ENCODE results near the gene SH2D2A.
"Not testable (repeated sequence)": the region's sequence is repeated elsewhere in the genome, so short reads cannot be mapped to it uniquely, and the experiment has no call there.

Gene SH2D2A

DNA sequence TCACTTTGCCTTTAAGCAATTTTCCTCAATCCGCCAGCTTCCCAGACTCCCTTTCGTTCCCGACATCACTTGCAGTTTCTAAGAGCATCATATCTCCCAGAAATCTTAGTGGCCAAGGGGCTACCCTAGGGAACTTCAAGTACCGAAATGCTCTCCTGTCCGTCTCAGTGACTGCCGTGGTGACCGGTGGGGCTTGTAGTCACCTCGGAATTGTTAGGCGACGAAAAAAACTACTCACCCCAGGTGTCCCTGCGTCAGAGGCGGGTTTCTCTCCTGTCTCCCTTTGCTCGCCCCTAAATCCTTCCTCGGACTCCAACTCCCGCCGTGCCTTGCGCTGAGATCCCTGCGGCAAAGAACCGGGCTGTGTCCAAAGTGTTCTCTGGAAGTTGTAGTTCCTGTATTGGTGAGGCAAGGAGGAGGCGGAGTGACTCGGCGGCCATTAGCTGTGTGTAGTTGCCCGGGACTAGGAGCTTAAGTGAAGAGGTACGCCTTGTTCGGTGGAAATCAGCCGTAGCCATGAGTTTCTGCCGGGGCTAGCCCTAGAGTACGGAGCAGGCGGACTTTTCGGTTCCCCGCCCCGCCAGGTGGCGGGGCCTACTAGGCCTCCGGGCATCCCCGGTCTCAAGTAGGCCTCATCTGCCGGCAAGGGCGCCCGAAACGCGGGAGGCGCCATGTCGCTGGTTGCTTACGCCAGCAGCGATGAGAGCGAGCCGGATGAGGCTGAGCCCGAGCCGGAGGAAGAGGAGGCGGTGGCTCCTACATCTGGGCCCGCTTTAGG, 49.4 kb downstream of the SH2D2A start, which contains the start of gene PRCC:
PRCC (plus strand) TSS at position 435 of the 778 bp plus-strand sequence; CDS start at position 672, 237 bp downstream.
- FAIRE-seq, result peak; percentile 96

DNA sequence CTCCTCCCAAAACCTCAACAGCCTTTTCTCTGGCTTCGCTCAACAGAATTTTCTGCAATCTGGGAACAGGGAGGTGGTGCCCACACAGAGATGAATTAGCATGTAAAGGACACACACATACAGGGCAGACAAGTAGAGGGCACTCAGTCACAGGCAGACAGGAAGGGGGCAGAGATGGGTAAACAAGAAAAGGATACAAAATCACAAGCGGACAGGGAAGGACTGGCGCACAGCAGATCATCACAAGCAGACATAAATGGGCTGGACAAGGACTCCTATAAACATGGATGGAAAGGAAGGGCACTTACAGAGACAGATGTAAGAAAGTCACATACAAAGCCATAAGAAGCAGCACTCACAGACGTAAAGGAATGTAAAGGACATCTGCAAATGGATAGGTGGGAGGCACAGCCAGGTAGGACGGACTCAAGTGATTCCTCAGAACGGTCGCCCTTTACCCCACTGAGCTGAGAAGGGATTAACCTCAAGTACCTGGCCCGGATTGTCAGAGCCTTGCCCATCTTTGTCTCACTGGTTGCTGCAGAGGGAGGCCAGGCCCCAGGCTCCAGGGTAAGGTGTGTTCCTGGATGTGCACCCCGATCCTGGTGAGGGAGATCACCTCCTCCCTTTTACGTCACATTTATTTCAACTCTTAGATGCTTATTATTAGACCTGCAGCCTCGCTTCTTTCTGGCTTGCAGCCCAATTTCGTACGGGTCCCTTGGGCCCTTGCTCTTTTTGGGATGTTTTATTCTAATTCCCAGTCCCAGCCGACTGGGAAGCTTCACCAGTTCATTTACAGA, 50.1 kb downstream of the SH2D2A start:
- FAIRE-seq, result no peak

- no peak for FAIRE-seq
Measured at GRCh38 chr1:156765666-156766065, 51.0 kb downstream of the SH2D2A start.

- FAIRE-seq, result not testable (repeated sequence)
Measured at GRCh38 chr1:156765136-156765535, 51.5 kb downstream of the SH2D2A start.

GRCh38 chr1:156760796-156761104, 55.9 kb downstream of the SH2D2A start:
- FAIRE-seq, result no peak

DNA sequence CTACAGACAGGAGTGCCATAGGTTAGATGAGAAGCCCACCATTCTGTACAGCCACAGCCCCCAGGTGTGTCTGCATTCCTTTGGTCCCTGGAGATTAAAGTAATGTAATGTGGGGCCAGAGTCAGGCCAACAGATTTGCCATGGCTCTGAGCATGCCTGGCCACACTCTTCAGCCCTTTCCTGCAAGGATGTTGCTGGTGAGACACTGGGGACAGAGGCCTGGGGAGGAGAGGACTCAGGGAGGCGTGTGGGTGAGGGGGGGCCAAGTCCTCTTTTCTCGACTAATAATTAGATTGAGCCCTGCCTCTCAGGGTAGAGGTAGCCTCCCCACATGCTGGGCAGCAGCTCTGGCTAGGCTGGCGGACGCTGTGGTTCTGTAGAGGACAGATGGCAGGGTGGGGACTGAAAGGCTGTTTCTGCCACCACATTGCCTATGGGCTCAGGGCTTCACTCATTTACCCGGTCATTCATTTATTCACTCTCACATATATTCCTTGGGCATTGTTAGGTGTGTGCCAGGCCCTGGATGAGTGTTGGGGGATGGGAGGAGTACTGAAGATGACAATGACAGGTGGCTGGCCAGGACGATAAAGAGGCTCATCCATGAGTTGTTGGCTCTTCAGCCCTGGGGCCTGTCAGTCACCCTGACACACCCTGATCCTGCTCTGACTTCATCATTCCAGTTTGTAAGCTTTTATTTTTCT, 56.4 kb downstream of the SH2D2A start:
- FAIRE-seq, result no peak

DNA sequence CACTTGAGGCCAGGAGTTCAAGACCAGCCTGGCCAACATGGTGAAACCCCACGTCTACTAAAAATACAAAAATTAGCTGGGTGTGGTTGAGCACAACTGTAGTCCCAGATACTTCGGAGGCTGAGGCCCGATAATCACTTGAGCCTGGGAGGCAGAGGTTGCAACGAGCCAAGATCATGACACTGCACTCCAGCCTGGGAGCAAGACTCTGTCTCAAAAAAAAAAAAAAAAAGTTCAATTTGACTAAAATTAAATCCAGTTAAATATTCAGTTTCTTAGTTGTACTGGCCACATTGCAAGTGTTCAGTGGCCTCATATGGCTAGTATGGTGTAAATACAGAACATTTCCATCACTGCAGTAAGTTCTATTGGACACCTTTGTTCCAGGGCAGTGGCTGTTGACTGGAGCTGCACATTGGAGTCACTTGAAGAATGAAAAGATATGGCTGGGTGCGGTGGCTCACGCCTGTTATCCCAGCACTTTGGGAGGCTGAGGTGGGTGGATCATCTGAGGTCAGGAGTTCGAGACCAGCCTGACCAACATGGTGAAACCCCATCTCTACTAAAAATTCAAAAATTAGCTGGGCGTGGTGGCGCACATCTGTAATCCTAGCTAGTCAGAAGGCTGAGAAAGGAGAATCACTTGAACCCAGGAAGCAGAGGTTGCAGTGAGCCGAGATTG, 58.9 kb downstream of the SH2D2A start:
- FAIRE-seq, result not testable (repeated sequence)

GRCh38 chr1:156756355-156756754, 60.3 kb downstream of the SH2D2A start:
- FAIRE-seq, result no peak

Measured in islet of Langerhans (tissue), 1 donor.